GM23338 (cell line): Measurements from ENCODE around the gene ROR1. TPM values are rescaled to one million over a fixed set of nuclear protein-coding genes. Genes with fewer than 3 reads are reported as not detected.

ENCODE experiments used
- ATAC-seq: fragments of 200-7000 bp; cut with Tn5 transposase; 3 replicates; pipeline ENCODE4 v1.9.1; 2020
- DNase-seq: peaks from one replicate; pipeline ENCODE4 v3.0.0-alpha.2; 2015; ENCODE audit warnings: low spot score
- H2AFZ ChIP-seq: fragments of 200-600 bp; sonication (generic); 2 replicates; pipeline ENCODE4 v1.8.0; 2016; ENCODE audit warnings: antibody characterized with exemption, mild to moderate bottlenecking, moderate library complexity
- H3F3A ChIP-seq: fragments of 200-600 bp; sonication (generic); replicated peaks from 2 replicates; pipeline ENCODE4 v1.8.0; 2017; ENCODE audit warnings: antibody characterized with exemption, mixed run types, low read depth
- H3K27ac ChIP-seq: fragments of 200-600 bp; sonication (generic); 2 replicates; pipeline ENCODE4 v1.6.1; 2016; ENCODE audit warnings: low read depth
- H3K27me3 ChIP-seq: fragments of 200-600 bp; sonication (generic); 2 replicates; pipeline ENCODE4 v1.8.0; 2016; ENCODE audit warnings: mild to moderate bottlenecking, mixed run types, moderate library complexity; ENCODE audit not compliant: insufficient read depth
- H3K36me3 ChIP-seq: fragments of 200-600 bp; sonication (generic); 2 replicates; pipeline ENCODE4 v1.8.0; 2016; ENCODE audit warnings: mild to moderate bottlenecking; ENCODE audit not compliant: insufficient read depth
- H3K4me1 ChIP-seq: fragments of 200-600 bp; sonication (generic); 2 replicates; pipeline ENCODE4 v1.8.0; 2016; ENCODE audit warnings: mild to moderate bottlenecking, moderate library complexity; ENCODE audit not compliant: insufficient read depth
- H3K4me2 ChIP-seq: fragments of 200-600 bp; sonication (generic); 2 replicates; pipeline ENCODE4 v1.7.1; 2017; ENCODE audit warnings: mixed run types
- H3K4me3 ChIP-seq: fragments of 200-600 bp; sonication (generic); 2 replicates; pipeline ENCODE4 v1.6.1; 2016; ENCODE audit warnings: mixed run types
- H3K79me2 ChIP-seq: fragments of 200-600 bp; sonication (generic); replicated peaks from 2 replicates; pipeline ENCODE4 v1.8.0; 2017; ENCODE audit warnings: mild to moderate bottlenecking; ENCODE audit not compliant: insufficient read depth
- H3K9me2 ChIP-seq: fragments of 200-600 bp; sonication (generic); 2 replicates; pipeline ENCODE4 v1.8.0; 2017; ENCODE audit not compliant: insufficient read depth
- H4K20me1 ChIP-seq: fragments of 200-600 bp; sonication (generic); replicated peaks from 2 replicates; pipeline ENCODE4 v1.8.0; 2017; ENCODE audit warnings: mild to moderate bottlenecking; ENCODE audit not compliant: insufficient read depth
- H3K27ac Mint-ChIP-seq: 2 replicates; pipeline ENCODE4 v1.8.0; 2020; ENCODE audit warnings: inconsistent platforms, mild to moderate bottlenecking, moderate library complexity, mixed read lengths
- H3K27me3 Mint-ChIP-seq: 3 replicates; pipeline ENCODE4 v1.8.0; 2022; ENCODE audit warnings: low read depth, mild to moderate bottlenecking, moderate library complexity, mixed read lengths, inconsistent platforms; ENCODE audit not compliant: insufficient read depth, poor library complexity
- H3K36me3 Mint-ChIP-seq: 3 replicates; pipeline ENCODE4 v1.8.0; 2021; ENCODE audit warnings: low read depth, mild to moderate bottlenecking, inconsistent platforms, moderate library complexity, mixed read lengths
- H3K4me1 Mint-ChIP-seq: 3 replicates; pipeline ENCODE4 v1.8.0; 2020; ENCODE audit warnings: mild to moderate bottlenecking, inconsistent platforms, mixed read lengths
- H3K4me3 Mint-ChIP-seq: 3 replicates; pipeline ENCODE4 v1.8.0; 2021; ENCODE audit warnings: moderate library complexity, mild to moderate bottlenecking, inconsistent platforms, mixed read lengths
- H3K9me3 Mint-ChIP-seq: 3 replicates; pipeline ENCODE4 v1.8.0; 2020; ENCODE audit warnings: moderate library complexity, mild to moderate bottlenecking, inconsistent platforms, mixed read lengths
- CREB1 ChIP-seq: fragments of 250-450 bp; sonication (Bioruptor Pico); IDR thresholded peaks from 2 replicates; pipeline ENCODE4 v1.5.0; 2020; ENCODE audit warnings: low read depth, mild to moderate bottlenecking, moderate library complexity
- ZNF114 ChIP-seq: fragments of 250-450 bp; sonication (Bioruptor Pico); IDR thresholded peaks from 2 replicates; pipeline ENCODE4 v1.5.0; 2020; ENCODE audit warnings: mild to moderate bottlenecking, moderate library complexity
- ZNF331 ChIP-seq: fragments of 250-450 bp; sonication (Bioruptor Pico); IDR thresholded peaks from 2 replicates; pipeline ENCODE4 v1.5.0; 2020; ENCODE audit warnings: low read depth, mild to moderate bottlenecking, moderate library complexity
- polyA plus RNA-seq: library from polyadenylated mRNA; unstranded; fragments of >200 nt; fragmentation: Nextera tagmentation; extraction: Ambion mirVana; gene quantifications from 2 replicates; pipeline ENCODE4 v1.2.1, GENCODE V29; 2016
- total RNA-seq: library from RNA; depleted of rRNA; stranded (reverse); fragments of >200 nt; shearing (Covaris generic); gene quantifications from 2 replicates; pipeline ENCODE4 v1.2.3, GENCODE V29; 2014
- TF ChIP-seq, protein P1 (sequence below), 2 experiments: fragments of 200-600 bp in 1 of 2; sonication (generic) in 1 of 2; conservative IDR thresholded peaks; 2 replicates each; pipeline versions ENCODE4 v1.5.1 to v1.6.1; 2016 to 2017; ENCODE audit warnings: antibody characterized with exemption in 2 of 2, low read depth in 2 of 2, mild to moderate bottlenecking in 2 of 2, moderate library complexity in 1 of 2
- TF ChIP-seq, protein P2 (sequence below): fragments of 250-450 bp; sonication (Bioruptor Pico); IDR thresholded peaks from 2 replicates; pipeline ENCODE4 v1.5.0; 2020; ENCODE audit warnings: mild to moderate bottlenecking, moderate library complexity
- TF ChIP-seq, protein P3 (sequence below): IDR thresholded peaks from 2 replicates; pipeline ENCODE4 v1.6.1; 2016; ENCODE audit warnings: antibody characterized with exemption

Gene ROR1
- total and polyA plus RNA-seq, 2 experiments from 2014 or later = 59.7 to 96.0 TPM

DNA sequence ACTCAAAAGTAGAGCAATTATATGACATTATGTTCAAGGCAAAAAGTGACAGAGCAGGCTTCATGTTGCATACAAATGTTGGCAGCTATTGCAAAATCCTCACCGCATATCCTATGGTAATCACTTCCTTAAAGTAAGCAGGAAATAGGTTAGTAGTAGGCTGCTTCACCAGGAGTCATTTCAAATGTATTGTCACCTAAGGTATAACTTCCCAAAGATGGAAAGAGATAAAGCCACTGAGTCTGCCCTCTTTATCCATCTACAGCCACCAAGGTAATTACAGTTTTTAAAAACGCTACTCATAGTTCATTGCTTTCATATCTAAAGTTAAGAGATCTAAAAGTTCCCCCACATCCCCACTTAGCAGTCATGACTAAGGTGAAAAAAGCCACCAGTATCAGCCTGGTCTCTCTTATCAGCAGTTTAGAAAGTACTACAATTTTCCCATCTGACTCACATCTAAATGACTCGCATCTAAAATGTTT is 398.0 kb downstream of the ROR1 start (continued):
- TF ChIP-seq, protein P1, sequence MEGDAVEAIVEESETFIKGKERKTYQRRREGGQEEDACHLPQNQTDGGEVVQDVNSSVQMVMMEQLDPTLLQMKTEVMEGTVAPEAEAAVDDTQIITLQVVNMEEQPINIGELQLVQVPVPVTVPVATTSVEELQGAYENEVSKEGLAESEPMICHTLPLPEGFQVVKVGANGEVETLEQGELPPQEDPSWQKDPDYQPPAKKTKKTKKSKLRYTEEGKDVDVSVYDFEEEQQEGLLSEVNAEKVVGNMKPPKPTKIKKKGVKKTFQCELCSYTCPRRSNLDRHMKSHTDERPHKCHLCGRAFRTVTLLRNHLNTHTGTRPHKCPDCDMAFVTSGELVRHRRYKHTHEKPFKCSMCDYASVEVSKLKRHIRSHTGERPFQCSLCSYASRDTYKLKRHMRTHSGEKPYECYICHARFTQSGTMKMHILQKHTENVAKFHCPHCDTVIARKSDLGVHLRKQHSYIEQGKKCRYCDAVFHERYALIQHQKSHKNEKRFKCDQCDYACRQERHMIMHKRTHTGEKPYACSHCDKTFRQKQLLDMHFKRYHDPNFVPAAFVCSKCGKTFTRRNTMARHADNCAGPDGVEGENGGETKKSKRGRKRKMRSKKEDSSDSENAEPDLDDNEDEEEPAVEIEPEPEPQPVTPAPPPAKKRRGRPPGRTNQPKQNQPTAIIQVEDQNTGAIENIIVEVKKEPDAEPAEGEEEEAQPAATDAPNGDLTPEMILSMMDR (conservative IDR thresholded peaks at IDR 0.05; ENCODE audit: low read depth in 2 of 2) = no peak
- TF ChIP-seq ZNF114 (CRISPR knock-in tag) = no peak

DNA sequence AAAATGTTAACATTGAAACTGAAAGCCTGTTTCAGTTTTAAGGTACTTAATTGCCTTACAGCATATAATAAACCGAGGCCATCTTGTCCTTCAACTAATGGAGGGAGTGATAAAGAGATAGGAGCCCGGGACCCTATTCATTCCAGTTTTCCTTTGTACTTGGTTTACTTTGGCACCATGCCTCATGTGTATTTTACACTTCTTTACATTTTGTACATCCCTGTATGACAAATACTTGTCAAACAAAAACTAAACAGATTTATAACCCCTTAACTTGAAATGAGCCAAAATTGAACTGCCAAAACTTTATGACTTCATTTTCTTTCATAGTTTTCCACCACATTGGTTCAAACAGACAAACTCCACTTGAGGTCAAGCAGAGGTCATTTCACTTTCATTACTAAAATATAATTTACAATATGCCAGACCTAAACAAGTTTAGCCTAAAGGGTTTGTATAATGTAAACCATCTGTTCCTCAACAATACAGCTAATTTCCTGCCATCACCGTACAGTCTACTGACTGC is 398.7 kb downstream of the ROR1 start:
- Histone ChIP-seq H3F3A (no peaks in the 10 kb centered on the region), H3K4me3 (no peak overlapping the region), H4K20me1 (no peaks in the 10 kb centered on the region), H3K4me1 (peaks cover 26% of the 10 kb centered on the region), H3K79me2 (no peaks in the 10 kb centered on the region), H3K9me2 (no peaks in the 10 kb centered on the region), H3K4me2 (no peak overlapping the region), H3K27ac (no peak overlapping the region), H3K27me3 (no peaks in the 10 kb centered on the region), H3K36me3 (peaks cover 12% of the 10 kb centered on the region; the same call in 1 of the 2 replicates), H2AFZ (no peak overlapping the region)
- ATAC-seq = no peak
- TF ChIP-seq CREB1 = no peak
- no peak for TF ChIP-seq ZNF114 (CRISPR knock-in tag)
- TF ChIP-seq ZNF331 (CRISPR knock-in tag) = no peak
- TF ChIP-seq, protein P2, sequence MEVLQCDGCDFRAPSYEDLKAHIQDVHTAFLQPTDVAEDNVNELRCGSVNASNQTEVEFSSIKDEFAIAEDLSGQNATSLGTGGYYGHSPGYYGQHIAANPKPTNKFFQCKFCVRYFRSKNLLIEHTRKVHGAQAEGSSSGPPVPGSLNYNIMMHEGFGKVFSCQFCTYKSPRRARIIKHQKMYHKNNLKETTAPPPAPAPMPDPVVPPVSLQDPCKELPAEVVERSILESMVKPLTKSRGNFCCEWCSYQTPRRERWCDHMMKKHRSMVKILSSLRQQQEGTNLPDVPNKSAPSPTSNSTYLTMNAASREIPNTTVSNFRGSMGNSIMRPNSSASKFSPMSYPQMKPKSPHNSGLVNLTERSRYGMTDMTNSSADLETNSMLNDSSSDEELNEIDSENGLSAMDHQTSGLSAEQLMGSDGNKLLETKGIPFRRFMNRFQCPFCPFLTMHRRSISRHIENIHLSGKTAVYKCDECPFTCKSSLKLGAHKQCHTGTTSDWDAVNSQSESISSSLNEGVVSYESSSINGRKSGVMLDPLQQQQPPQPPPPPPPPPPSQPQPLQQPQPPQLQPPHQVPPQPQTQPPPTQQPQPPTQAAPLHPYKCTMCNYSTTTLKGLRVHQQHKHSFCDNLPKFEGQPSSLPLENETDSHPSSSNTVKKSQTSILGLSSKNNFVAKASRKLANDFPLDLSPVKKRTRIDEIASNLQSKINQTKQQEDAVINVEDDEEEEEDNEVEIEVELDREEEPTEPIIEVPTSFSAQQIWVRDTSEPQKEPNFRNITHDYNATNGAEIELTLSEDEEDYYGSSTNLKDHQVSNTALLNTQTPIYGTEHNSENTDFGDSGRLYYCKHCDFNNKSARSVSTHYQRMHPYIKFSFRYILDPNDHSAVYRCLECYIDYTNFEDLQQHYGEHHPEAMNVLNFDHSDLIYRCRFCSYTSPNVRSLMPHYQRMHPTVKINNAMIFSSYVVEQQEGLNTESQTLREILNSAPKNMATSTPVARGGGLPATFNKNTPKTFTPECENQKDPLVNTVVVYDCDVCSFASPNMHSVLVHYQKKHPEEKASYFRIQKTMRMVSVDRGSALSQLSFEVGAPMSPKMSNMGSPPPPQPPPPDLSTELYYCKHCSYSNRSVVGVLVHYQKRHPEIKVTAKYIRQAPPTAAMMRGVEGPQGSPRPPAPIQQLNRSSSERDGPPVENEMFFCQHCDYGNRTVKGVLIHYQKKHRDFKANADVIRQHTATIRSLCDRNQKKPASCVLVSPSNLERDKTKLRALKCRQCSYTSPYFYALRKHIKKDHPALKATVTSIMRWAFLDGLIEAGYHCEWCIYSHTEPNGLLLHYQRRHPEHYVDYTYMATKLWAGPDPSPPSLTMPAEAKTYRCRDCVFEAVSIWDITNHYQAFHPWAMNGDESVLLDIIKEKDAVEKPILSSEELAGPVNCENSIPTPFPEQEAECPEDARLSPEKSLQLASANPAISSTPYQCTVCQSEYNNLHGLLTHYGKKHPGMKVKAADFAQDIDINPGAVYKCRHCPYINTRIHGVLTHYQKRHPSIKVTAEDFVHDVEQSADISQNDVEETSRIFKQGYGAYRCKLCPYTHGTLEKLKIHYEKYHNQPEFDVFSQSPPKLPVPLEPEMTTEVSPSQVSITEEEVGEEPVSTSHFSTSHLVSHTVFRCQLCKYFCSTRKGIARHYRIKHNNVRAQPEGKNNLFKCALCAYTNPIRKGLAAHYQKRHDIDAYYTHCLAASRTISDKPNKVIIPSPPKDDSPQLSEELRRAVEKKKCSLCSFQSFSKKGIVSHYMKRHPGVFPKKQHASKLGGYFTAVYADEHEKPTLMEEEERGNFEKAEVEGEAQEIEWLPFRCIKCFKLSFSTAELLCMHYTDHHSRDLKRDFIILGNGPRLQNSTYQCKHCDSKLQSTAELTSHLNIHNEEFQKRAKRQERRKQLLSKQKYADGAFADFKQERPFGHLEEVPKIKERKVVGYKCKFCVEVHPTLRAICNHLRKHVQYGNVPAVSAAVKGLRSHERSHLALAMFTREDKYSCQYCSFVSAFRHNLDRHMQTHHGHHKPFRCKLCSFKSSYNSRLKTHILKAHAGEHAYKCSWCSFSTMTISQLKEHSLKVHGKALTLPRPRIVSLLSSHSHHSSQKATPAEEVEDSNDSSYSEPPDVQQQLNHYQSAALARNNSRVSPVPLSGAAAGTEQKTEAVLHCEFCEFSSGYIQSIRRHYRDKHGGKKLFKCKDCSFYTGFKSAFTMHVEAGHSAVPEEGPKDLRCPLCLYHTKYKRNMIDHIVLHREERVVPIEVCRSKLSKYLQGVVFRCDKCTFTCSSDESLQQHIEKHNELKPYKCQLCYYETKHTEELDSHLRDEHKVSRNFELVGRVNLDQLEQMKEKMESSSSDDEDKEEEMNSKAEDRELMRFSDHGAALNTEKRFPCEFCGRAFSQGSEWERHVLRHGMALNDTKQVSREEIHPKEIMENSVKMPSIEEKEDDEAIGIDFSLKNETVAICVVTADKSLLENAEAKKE (CRISPR knock-in tag) = no peak
- TF ChIP-seq, protein P3, sequence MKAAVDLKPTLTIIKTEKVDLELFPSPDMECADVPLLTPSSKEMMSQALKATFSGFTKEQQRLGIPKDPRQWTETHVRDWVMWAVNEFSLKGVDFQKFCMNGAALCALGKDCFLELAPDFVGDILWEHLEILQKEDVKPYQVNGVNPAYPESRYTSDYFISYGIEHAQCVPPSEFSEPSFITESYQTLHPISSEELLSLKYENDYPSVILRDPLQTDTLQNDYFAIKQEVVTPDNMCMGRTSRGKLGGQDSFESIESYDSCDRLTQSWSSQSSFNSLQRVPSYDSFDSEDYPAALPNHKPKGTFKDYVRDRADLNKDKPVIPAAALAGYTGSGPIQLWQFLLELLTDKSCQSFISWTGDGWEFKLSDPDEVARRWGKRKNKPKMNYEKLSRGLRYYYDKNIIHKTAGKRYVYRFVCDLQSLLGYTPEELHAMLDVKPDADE = no peak
- DNase-seq = no peak
- Mint-ChIP-seq H3K36me3 (peaks cover 59% of the 10 kb centered on the region), H3K27me3 (peaks cover 7% of the 10 kb centered on the region), H3K9me3 (peaks cover 31% of the 10 kb centered on the region), H3K4me1 (peaks cover 37% of the 10 kb centered on the region), H3K27ac (no peak overlapping the region), H3K4me3 (no peak overlapping the region)
